Measurements from ENCODE around the gene MIGA2.

The MIGA2 gene

DNA sequence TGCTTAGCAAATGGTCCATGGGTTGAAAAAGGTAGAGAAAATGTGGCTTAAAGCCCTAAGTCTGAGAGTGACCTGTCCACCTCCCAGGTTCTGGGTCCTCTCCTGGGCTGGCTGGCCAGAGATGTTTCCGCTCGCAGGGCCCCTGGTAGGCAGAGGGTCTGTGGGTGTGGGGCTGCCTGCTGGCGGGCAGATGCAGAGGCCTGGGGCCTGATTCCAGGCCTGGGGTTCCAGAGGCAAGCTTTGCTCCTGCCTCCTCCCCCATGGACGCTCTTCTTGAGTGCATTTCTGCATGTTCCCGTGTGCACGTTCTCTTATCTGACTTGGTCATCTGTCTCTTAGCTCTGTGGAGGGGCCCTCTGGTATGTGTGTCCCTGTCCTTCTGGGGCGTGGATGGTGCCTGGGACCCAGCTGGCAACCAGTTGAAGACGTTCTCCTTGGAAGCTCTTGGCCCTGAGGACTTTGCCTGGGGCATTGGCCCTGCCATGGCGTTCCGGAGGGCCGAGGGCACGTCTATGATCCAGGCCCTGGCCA is 3.8 kb downstream of the MIGA2 start:
- Histone ChIP-seq H3K9me3 (ENCODE audit: low read length) (no peaks in the 10 kb centered on the region), H3K4me1 (ENCODE audit: insufficient read depth, low read length) (peaks cover 13% of the 10 kb centered on the region), H3K27me3 (ENCODE audit: control insufficient read depth in 1 of 2, insufficient read depth in 2 of 2, low read length in 2 of 2) (no peaks in the 10 kb centered on the region), H3K9ac (ENCODE audit: low read length) (no peak overlapping the region), H3K36me3 (ENCODE audit: insufficient read depth, low read length) (peaks cover 18% of the 10 kb centered on the region), H3K4me3 (ENCODE audit: low read depth in 1 of 2, low read length in 2 of 2) (no peak overlapping the region), H3K27ac (ENCODE audit: low read depth, low read length) (no peak overlapping the region)

DNA sequence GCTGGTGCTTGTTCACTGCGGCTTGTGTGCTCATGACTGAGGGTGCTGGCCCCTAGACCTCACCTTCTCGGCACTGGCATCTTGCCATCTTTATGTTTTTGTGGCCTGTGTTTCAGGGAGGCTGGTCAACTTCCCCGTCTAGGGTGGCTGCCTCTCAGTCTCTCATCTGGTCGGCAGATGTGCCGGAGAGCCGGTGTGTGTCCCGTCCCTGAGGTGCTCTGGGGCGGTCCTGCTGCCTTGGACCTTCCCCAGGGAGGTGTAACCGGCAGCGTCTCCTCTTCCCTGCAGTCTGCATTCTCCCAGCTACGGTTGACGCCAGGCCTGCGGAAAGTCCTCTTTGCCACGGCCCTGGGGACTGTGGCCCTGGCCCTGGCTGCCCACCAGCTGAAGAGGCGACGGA is 5.6 kb downstream of the MIGA2 start:
- H3K4me3 ChIP-seq (ENCODE audit: low read depth in 1 of 2, low read length in 2 of 2) = no peak overlapping the region
- H3K27ac ChIP-seq (ENCODE audit: low read depth, low read length) = no peak overlapping the region
- H3K36me3 ChIP-seq (ENCODE audit: insufficient read depth, low read length) = peaks cover 18% of the 10 kb centered on the region
- H3K9ac ChIP-seq (ENCODE audit: low read length) = no peak overlapping the region
- H3K4me1 ChIP-seq (ENCODE audit: insufficient read depth, low read length) = peaks cover 13% of the 10 kb centered on the region
- H3K9me3 ChIP-seq (ENCODE audit: low read length) = no peaks in the 10 kb centered on the region
- H3K27me3 ChIP-seq (ENCODE audit: control insufficient read depth in 1 of 2, insufficient read depth in 2 of 2, low read length in 2 of 2) = no peaks in the 10 kb centered on the region

DNA sequence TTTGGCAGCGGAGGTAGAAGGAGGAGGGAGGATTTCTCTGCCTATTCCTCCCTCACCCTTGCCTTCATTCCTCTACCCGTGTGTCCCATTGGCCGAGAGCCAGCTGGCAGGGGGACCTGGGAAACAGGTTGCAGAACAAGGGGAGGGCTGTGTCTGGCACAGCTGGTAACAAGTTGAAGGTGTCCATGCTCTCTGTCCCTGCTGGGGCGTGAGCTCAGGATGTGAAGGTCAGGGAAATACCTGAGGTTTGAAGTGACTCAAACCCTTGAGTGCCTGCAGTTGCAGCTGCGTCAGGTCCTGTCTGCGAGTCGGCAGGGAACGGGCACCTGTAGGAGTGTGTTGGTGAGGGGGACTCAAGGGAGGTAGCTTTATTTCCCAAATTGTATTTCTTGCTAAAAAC is 16.2 kb downstream of the MIGA2 start:
- Histone ChIP-seq H3K36me3 (ENCODE audit: insufficient read depth, low read length) (peaks cover 28% of the 10 kb centered on the region), H3K9me3 (ENCODE audit: low read length) (no peaks in the 10 kb centered on the region), H3K4me1 (ENCODE audit: insufficient read depth, low read length) (no peaks in the 10 kb centered on the region), H3K4me3 (ENCODE audit: low read depth in 1 of 2, low read length in 2 of 2) (no peak overlapping the region), H3K9ac (ENCODE audit: low read length) (no peak overlapping the region), H3K27ac (ENCODE audit: low read depth, low read length) (no peak overlapping the region), H3K27me3 (ENCODE audit: control insufficient read depth in 1 of 2, insufficient read depth in 2 of 2, low read length in 2 of 2) (no peaks in the 10 kb centered on the region)

DNA sequence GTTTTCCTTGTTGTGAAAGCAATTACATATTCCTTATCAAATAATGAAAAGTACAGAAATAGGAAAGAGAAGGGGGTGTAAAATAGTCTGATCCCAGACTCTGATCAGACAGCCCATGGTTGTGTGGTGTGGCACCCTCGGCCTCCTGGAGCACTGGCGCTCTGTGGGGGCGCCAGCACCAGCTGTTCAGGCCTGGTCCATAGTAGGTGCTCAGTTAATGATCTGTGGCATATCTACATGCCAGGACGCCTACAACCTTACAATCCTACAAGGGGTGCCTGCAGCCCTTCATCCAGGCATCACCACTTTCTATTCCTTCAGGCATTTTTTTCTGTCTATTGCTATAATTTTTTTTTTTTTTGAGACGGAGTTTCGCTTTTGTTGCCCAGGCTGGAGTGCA is 16.6 kb downstream of the MIGA2 start:
- H3K9me3 ChIP-seq (ENCODE audit: low read length) = no peaks in the 10 kb centered on the region
- H3K4me1 ChIP-seq (ENCODE audit: insufficient read depth, low read length) = no peaks in the 10 kb centered on the region
- H3K36me3 ChIP-seq (ENCODE audit: insufficient read depth, low read length) = peaks cover 25% of the 10 kb centered on the region
- H3K9ac ChIP-seq (ENCODE audit: low read length) = no peak overlapping the region
- H3K4me3 ChIP-seq (ENCODE audit: low read depth in 1 of 2, low read length in 2 of 2) = no peak overlapping the region
- H3K27ac ChIP-seq (ENCODE audit: low read depth, low read length) = no peak overlapping the region
- no peaks in the 10 kb centered on the region for H3K27me3 ChIP-seq (ENCODE audit: control insufficient read depth in 1 of 2, insufficient read depth in 2 of 2, low read length in 2 of 2)

DNA sequence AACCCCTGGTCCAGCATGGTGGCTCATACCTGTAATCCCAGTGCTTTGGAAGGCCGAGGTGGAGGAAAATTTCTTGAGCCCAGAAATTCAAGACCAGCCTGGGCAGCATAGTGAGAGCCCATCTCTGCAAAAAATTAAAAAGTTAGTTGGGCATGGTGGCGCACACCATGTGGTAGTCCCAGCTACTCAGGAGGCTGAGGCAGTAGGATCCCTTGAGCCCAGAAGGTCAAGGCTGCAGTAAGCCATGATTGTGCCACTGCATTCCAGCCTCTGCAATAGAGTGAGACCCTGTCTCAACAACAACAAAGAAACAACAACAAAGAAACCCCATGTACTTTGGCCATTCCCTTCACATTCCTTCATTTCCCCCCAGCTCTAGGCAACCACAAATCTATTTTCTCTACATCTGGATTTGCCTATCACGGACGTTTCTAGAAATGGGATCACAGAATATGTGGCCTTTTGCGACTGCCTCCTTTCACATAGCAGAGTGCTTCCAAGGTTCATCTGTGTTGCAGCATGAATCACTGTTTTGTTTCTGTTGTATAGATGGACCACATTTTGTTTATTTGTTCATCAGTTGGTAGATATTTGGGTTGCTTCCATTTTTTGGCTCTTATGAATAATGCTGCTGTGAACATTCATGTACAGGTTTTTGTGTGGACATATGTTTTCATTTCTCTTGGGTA is 17.9 kb downstream of the MIGA2 start:
- H3K9me3 ChIP-seq (ENCODE audit: low read length) = no peaks in the 10 kb centered on the region
- peaks cover 17% of the 10 kb centered on the region for H3K36me3 ChIP-seq (ENCODE audit: insufficient read depth, low read length)
- H3K4me3 ChIP-seq (ENCODE audit: low read depth in 1 of 2, low read length in 2 of 2) = no peak overlapping the region
- H3K9ac ChIP-seq (ENCODE audit: low read length) = no peak overlapping the region
- no peaks in the 10 kb centered on the region for H3K4me1 ChIP-seq (ENCODE audit: insufficient read depth, low read length)
- no peak overlapping the region for H3K27ac ChIP-seq (ENCODE audit: low read depth, low read length)
- no peaks in the 10 kb centered on the region for H3K27me3 ChIP-seq (ENCODE audit: control insufficient read depth in 1 of 2, insufficient read depth in 2 of 2, low read length in 2 of 2)

DNA sequence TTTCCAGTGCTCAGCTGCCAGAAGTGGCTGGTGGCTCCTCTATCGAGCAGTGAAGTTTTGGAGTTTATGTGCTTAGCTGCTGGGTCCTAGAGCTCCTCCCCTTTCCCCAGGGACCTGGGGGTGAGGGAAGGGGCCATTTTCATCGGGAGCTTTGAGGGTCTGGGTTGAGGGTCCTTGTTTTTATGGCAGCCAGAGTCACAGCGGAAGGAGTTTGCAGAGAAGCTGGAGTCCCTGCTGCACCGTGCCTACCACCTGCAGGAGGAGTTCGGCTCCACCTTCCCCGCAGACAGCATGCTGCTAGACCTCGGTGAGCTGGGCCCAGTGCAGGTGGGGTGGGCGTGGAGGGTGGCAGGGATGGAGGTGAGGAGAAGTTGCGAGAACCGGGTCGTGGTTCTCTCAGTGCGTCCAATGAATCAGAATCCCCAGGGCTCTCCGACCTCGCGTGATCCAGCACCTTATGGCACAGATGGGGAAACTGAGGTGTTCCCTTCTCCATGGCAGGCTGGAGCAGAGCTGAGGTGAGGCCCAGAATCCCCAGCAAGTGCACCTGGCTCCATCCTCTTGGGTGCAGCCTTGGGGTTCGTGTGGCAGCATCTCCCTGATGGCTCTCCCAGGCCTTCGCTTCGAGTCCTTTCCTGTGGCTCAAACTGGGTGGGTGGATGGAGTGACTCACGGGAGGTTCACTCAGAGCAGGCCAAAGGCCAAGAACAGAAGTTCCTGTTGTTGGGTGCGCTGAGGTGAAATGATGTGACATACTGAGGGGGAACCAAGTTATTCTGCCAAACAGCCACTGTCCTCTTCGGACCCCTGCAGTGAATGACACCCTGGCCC is 22.8 kb downstream of the MIGA2 start:
- H3K36me3 ChIP-seq (ENCODE audit: insufficient read depth, low read length) = peaks cover 29% of the 10 kb centered on the region
- H3K4me3 ChIP-seq (ENCODE audit: low read depth in 1 of 2, low read length in 2 of 2) = no peak overlapping the region
- no peaks in the 10 kb centered on the region for H3K27me3 ChIP-seq (ENCODE audit: control insufficient read depth in 1 of 2, insufficient read depth in 2 of 2, low read length in 2 of 2)
- no peaks in the 10 kb centered on the region for H3K9me3 ChIP-seq (ENCODE audit: low read length)
- no peak overlapping the region for H3K9ac ChIP-seq (ENCODE audit: low read length)
- H3K4me1 ChIP-seq (ENCODE audit: insufficient read depth, low read length) = no peaks in the 10 kb centered on the region
- H3K27ac ChIP-seq (ENCODE audit: low read depth, low read length) = no peak overlapping the region

DNA sequence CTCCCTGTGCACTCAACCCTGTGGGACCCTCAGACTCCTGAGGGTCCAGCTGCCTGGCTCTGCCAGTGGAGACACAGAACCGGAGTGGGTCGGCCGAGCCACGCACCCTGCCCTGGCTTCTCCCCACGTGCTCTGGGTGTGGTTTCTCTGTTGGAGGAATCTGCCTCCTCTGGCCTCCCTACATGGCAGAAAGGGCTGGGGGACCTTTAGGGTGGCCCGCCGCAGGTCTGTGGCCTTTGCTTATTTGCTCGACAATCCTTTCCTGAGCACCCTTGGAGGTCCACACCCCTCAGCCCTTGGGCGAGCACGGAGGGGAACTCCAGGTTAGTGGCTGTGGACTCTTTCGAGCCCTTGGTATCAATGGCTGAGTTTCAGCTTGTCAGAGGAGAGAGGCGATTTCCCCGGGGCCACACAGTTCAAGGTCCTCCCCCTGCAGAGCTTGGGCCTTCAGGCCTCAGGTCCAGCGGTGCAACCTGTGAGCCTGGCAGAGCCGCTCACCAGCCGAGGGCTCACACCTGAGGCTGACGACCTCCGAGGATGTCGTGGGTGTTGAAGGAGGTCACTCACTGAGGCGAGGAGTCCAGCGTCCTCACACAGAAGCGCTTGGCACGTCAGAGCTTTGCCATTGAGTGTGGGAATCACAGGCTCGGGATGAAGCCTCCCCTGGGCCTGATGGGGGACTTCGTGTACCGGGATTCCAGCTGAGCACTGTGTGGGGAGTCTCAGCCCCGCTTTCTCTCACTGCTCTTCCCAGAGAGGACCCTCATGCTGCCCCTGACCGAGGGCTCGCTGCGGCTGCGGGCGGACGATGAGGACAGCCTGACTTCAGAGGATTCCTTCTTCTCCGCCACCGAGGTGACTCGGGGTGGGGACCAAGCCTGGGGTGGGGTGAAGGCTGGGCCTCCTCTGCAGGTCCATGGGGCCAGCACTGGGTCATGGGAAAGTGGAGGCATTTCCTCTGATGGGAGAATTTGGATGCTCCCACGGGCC is 23.7 kb downstream of the MIGA2 start:
- Histone ChIP-seq H3K9ac (ENCODE audit: low read length) (no peak overlapping the region), H3K27ac (ENCODE audit: low read depth, low read length) (no peak overlapping the region), H3K27me3 (ENCODE audit: control insufficient read depth in 1 of 2, insufficient read depth in 2 of 2, low read length in 2 of 2) (no peaks in the 10 kb centered on the region), H3K4me1 (ENCODE audit: insufficient read depth, low read length) (no peaks in the 10 kb centered on the region), H3K4me3 (ENCODE audit: low read depth in 1 of 2, low read length in 2 of 2) (no peak overlapping the region), H3K9me3 (ENCODE audit: low read length) (no peaks in the 10 kb centered on the region), H3K36me3 (ENCODE audit: insufficient read depth, low read length) (peaks cover 29% of the 10 kb centered on the region)

DNA sequence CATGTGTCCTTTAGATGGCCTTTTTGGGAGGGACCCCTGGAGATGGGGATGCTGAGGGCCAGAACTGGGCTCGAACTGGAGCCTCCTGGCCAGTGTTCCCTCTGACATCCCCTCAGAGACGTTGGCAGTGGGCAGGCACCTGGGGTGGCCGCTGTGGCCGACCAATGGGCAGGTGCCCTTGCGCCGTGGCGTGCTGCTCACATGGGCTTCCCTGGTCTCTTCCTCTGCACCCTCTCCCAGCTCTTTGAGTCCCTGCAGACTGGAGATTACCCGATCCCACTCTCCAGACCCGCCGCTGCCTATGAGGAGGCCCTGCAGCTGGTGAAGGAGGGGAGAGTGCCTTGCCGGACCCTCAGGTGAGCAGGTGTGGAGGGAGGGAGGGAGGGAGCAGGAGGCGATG is 24.6 kb downstream of the MIGA2 start:
- H3K9me3 ChIP-seq (ENCODE audit: low read length) = no peaks in the 10 kb centered on the region
- no peak overlapping the region for H3K27ac ChIP-seq (ENCODE audit: low read depth, low read length)
- no peaks in the 10 kb centered on the region for H3K27me3 ChIP-seq (ENCODE audit: control insufficient read depth in 1 of 2, insufficient read depth in 2 of 2, low read length in 2 of 2)
- no peak overlapping the region for H3K4me3 ChIP-seq (ENCODE audit: low read depth in 1 of 2, low read length in 2 of 2)
- H3K4me1 ChIP-seq (ENCODE audit: insufficient read depth, low read length) = no peaks in the 10 kb centered on the region
- no peak overlapping the region for H3K9ac ChIP-seq (ENCODE audit: low read length)
- peaks cover 34% of the 10 kb centered on the region for H3K36me3 ChIP-seq (ENCODE audit: insufficient read depth, low read length)

DNA sequence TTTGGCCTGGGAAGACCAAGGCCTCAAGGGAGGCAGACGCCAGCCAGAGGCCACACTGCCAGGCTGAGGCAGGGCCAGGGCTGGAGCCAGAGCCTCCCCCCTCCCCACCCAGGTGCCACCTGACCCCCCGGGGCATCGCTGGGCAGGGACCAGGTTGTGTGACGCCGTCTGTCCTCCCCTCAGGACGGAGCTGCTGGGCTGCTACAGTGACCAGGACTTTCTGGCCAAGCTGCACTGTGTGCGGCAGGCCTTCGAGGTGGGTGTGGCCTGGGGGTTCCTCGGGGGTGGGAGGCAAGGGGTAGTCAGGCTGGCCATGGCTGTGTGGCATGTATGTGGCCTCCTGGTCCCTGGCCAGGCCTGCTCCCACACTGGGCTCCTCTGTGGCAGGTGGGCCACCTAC is 26.6 kb downstream of the MIGA2 start:
- Histone ChIP-seq H3K27me3 (ENCODE audit: control insufficient read depth in 1 of 2, insufficient read depth in 2 of 2, low read length in 2 of 2) (no peaks in the 10 kb centered on the region), H3K9ac (ENCODE audit: low read length) (no peak overlapping the region), H3K4me1 (ENCODE audit: insufficient read depth, low read length) (no peaks in the 10 kb centered on the region), H3K36me3 (ENCODE audit: insufficient read depth, low read length) (peaks cover 40% of the 10 kb centered on the region), H3K4me3 (ENCODE audit: low read depth in 1 of 2, low read length in 2 of 2) (no peak overlapping the region), H3K9me3 (ENCODE audit: low read length) (no peaks in the 10 kb centered on the region), H3K27ac (ENCODE audit: low read depth, low read length) (no peak overlapping the region)

DNA sequence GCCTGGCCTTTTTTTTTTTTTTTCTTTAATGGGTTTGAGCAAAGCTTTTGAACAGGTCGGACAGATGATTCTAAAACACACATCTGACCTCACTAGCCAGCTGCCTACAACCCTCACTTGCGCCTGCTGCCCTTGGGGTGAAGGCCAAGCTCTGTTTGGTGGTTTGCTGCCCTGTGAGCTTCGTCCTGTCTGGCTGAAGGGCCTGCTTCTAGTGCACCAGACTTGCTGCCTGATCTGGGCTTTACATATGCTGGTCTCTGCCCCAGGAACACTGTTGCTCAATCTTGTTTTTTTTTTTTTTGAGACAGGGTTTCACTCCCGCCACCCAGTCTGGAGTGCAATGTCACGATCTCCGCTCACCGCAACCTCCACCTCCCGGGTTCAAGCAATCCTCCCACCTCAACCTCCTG is 28.1 kb downstream of the MIGA2 start:
- H3K9me3 ChIP-seq (ENCODE audit: low read length) = no peaks in the 10 kb centered on the region
- no peak overlapping the region for H3K27ac ChIP-seq (ENCODE audit: low read depth, low read length)
- H3K9ac ChIP-seq (ENCODE audit: low read length) = no peak overlapping the region
- peaks cover 41% of the 10 kb centered on the region for H3K36me3 ChIP-seq (ENCODE audit: insufficient read depth, low read length)
- H3K4me3 ChIP-seq (ENCODE audit: low read depth in 1 of 2, low read length in 2 of 2) = no peak overlapping the region
- no peaks in the 10 kb centered on the region for H3K27me3 ChIP-seq (ENCODE audit: control insufficient read depth in 1 of 2, insufficient read depth in 2 of 2, low read length in 2 of 2)
- H3K4me1 ChIP-seq (ENCODE audit: insufficient read depth, low read length) = no peaks in the 10 kb centered on the region

DNA sequence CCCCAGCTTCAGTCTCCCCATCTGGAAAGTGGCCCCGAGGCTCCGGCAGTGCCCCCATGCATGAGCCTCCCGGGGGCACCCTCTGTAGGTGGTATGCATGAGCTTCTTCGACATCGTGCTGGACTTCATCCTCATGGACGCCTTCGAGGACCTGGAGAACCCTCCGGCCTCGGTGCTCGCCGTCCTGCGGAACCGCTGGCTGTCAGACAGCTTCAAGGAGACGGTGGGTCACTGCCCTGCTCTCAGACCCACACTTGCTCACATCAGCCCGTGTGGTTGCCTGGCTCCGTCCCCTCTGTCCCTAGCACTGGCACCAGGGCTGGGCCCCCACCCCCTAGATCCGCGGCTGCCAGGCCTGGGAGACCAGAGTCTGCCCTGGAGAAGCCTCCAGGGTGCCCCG is 31.7 kb downstream of the MIGA2 start:
- peaks cover 23% of the 10 kb centered on the region for H3K36me3 ChIP-seq (ENCODE audit: insufficient read depth, low read length)
- no peaks in the 10 kb centered on the region for H3K27me3 ChIP-seq (ENCODE audit: control insufficient read depth in 1 of 2, insufficient read depth in 2 of 2, low read length in 2 of 2)
- no peak overlapping the region for H3K9ac ChIP-seq (ENCODE audit: low read length)
- H3K4me3 ChIP-seq (ENCODE audit: low read depth in 1 of 2, low read length in 2 of 2) = no peak overlapping the region
- H3K9me3 ChIP-seq (ENCODE audit: low read length) = no peaks in the 10 kb centered on the region
- no peaks in the 10 kb centered on the region for H3K4me1 ChIP-seq (ENCODE audit: insufficient read depth, low read length)
- H3K27ac ChIP-seq (ENCODE audit: low read depth, low read length) = no peak overlapping the region

Measured in muscle layer of colon (tissue), 2 donors.